KMS-11 (cell line): ENCODE measurements around the gene C2orf76.
A peak's percentile ranks its signal among the peaks of the same experiment; 100 is the strongest.

Experiments
- H2AFZ ChIP-seq: fragments of 200-600 bp; sonication (generic); 2 replicates; pipeline ENCODE4 v1.6.1; 2016; ENCODE audit warnings: antibody characterized with exemption, mixed run types, low read depth
- H3K27ac ChIP-seq: fragments of 200-600 bp; sonication (generic); 2 replicates; pipeline ENCODE4 v1.6.1; 2016; ENCODE audit warnings: mild to moderate bottlenecking, mixed run types
- H3K27me3 ChIP-seq: fragments of 200-600 bp; sonication (generic); 2 replicates; pipeline ENCODE4 v1.6.1; 2017; ENCODE audit warnings: mild to moderate bottlenecking, low read depth, mixed run types, moderate library complexity; ENCODE audit not compliant: insufficient read depth
- H3K36me3 ChIP-seq: fragments of 200-600 bp; sonication (generic); 2 replicates; pipeline ENCODE4 v1.6.1; 2017; ENCODE audit warnings: mild to moderate bottlenecking, mixed run types; ENCODE audit not compliant: insufficient read depth
- H3K4me1 ChIP-seq: fragments of 200-600 bp; sonication (generic); 2 replicates; pipeline ENCODE4 v1.6.1; 2016; ENCODE audit warnings: mild to moderate bottlenecking, low read depth, mixed run types; ENCODE audit not compliant: poor library complexity, severe bottlenecking
- H3K4me2 ChIP-seq: fragments of 200-600 bp; sonication (generic); 2 replicates; pipeline ENCODE4 v1.7.0; 2016; ENCODE audit warnings: mild to moderate bottlenecking, mixed run types
- H3K4me3 ChIP-seq: fragments of 200-600 bp; sonication (generic); IDR thresholded peaks from 2 replicates; pipeline ENCODE4 v1.6.1; 2017; ENCODE audit warnings: low read depth, low read length, mixed read lengths; ENCODE audit not compliant: insufficient read depth
- H3K79me2 ChIP-seq: fragments of 200-600 bp; sonication (generic); 2 replicates; pipeline ENCODE4 v1.6.1; 2016; ENCODE audit warnings: low read depth, mixed run types; ENCODE audit not compliant: insufficient read depth
- H3K9ac ChIP-seq: fragments of 200-600 bp; sonication (generic); 2 replicates; pipeline ENCODE4 v1.6.1; 2016; ENCODE audit warnings: mild to moderate bottlenecking, mixed run types
- H4K20me1 ChIP-seq: fragments of 200-600 bp; sonication (generic); 2 replicates; pipeline ENCODE4 v1.6.1; 2016; ENCODE audit warnings: mild to moderate bottlenecking, mixed run types; ENCODE audit not compliant: insufficient read depth
- CTCF ChIP-seq: fragments of 200-600 bp; sonication (generic); conservative IDR thresholded peaks from 2 replicates; pipeline ENCODE4 v1.6.1; 2017; ENCODE audit warnings: low read depth, mild to moderate bottlenecking, antibody characterized with exemption, low read length, moderate library complexity, mixed read lengths

The C2orf76 gene

GRCh38 chr2:119366649-119367471 is at the start of gene C2orf76, which contains the start of gene DBI:
C2orf76 (minus strand) TSS chr2:119366834; CDS start chr2:119339959, 26,875 bp downstream.
DBI (plus strand) TSS chr2:119366977; CDS start chr2:119367052, 75 bp downstream.
- Histone ChIP-seq H3K4me1 (peaks cover 15% of the 10 kb centered on the region), H3K27me3 (no peaks in the 10 kb centered on the region), H3K9ac (peak within 1 kb of the TSS; percentile 72), H3K4me2 (peak within 1 kb of the TSS; percentile 75), H3K27ac (peak within 1 kb of the TSS; percentile 65), H3K4me3 (peak within 1 kb of the TSS; percentile 63), H3K36me3 (0 out of 2 replicates have a peak, but pooled peaks cover 3% of the 10 kb centered on the region), H3K79me2 (peaks cover 24% of the 10 kb centered on the region; the same call in 1 of the 2 replicates), H2AFZ (peak within 1 kb of the TSS; percentile 64), H4K20me1 (no peaks in the 10 kb centered on the region)
- no peak for TF ChIP-seq CTCF

GRCh38 chr2:119415630-119416029 is 49.0 kb upstream of the C2orf76 start:
- H3K36me3 ChIP-seq: no peaks in the 10 kb centered on the region
- H3K27ac ChIP-seq: no peak overlapping the region
- H3K9ac ChIP-seq: no peak overlapping the region
- no peak overlapping the region for H2AFZ ChIP-seq
- H4K20me1 ChIP-seq: no peaks in the 10 kb centered on the region
- H3K4me1 ChIP-seq: no peaks in the 10 kb centered on the region
- no peak overlapping the region for H3K4me2 ChIP-seq
- TF ChIP-seq CTCF: no peak
- no peaks in the 10 kb centered on the region for H3K27me3 ChIP-seq
- no peaks in the 10 kb centered on the region for H3K79me2 ChIP-seq
- H3K4me3 ChIP-seq: no peak overlapping the region

- Histone ChIP-seq H3K9ac (no peak overlapping the region), H3K4me3 (no peak overlapping the region), H3K4me2 (no peak overlapping the region), H3K27ac (no peak overlapping the region), H4K20me1 (no peaks in the 10 kb centered on the region), H3K36me3 (no peaks in the 10 kb centered on the region), H2AFZ (no peak overlapping the region), H3K4me1 (no peaks in the 10 kb centered on the region), H3K79me2 (no peaks in the 10 kb centered on the region), H3K27me3 (no peaks in the 10 kb centered on the region)
- no peak for TF ChIP-seq CTCF
Measured at GRCh38 chr2:119414894-119415293, 48.3 kb upstream of the C2orf76 start.

- no peaks in the 10 kb centered on the region for H3K79me2 ChIP-seq
- no peaks in the 10 kb centered on the region for H4K20me1 ChIP-seq
- H3K36me3 ChIP-seq: no peaks in the 10 kb centered on the region
- no peak overlapping the region for H3K27ac ChIP-seq
- no peak for TF ChIP-seq CTCF
- H3K27me3 ChIP-seq: no peaks in the 10 kb centered on the region
- H3K4me3 ChIP-seq: no peak overlapping the region
- H2AFZ ChIP-seq: no peak overlapping the region
- peaks cover 8% of the 10 kb centered on the region for H3K4me1 ChIP-seq
- no peak overlapping the region for H3K9ac ChIP-seq
- no peak overlapping the region for H3K4me2 ChIP-seq
Measured at GRCh38 chr2:119409506-119409905, 42.9 kb upstream of the C2orf76 start.
